Erythroblast (primary cell): ENCODE measurements around the gene POLD3.

ENCODE experiments used
- GATA1 ChIP-seq: IDR thresholded peaks from 2 replicates; pipeline ENCODE4 v1.6.1; 2011; ENCODE audit warnings: low read depth, mild to moderate bottlenecking, control low read depth, low read length, moderate library complexity
- POLR2A ChIP-seq: IDR thresholded peaks from 2 replicates; pipeline ENCODE4 v1.6.1; 2011; ENCODE audit warnings: mild to moderate bottlenecking, low read length

- TF ChIP-seq POLR2A (no peak), GATA1 (no peak)
Observed at GRCh38 chr11:74682731-74683278, 90.4 kb downstream of the POLD3 start.
